OCI-LY1 (cell line): ENCODE results near the gene GJB3.

Experiments
- H2AFZ ChIP-seq: fragments of 200-600 bp; sonication (generic), shearing (Covaris generic); 2 replicates; pipeline ENCODE4 v1.6.0; 2014; ENCODE audit warnings: antibody characterized with exemption, mild to moderate bottlenecking, low read length
- H3F3A ChIP-seq: fragments of 200-600 bp; sonication (generic), shearing (Covaris generic); 2 replicates; pipeline ENCODE4 v1.6.0; 2014; ENCODE audit warnings: mild to moderate bottlenecking, antibody characterized with exemption, low read length, moderate library complexity; ENCODE audit not compliant: insufficient read depth
- H3K27ac ChIP-seq: fragments of 200-600 bp; sonication (generic); 2 replicates; pipeline ENCODE4 v1.5.1; 2014; ENCODE audit warnings: low read length, mixed run types, mild to moderate bottlenecking, low read depth; ENCODE audit not compliant: poor library complexity, severe bottlenecking
- H3K27me3 ChIP-seq: fragments of 200-600 bp; sonication (generic); 2 replicates; pipeline ENCODE4 v1.6.0; 2014; ENCODE audit warnings: antibody characterized with exemption, mild to moderate bottlenecking, low read length, moderate library complexity; ENCODE audit not compliant: insufficient read depth
- H3K36me3 ChIP-seq: fragments of 200-600 bp; sonication (generic); 2 replicates; pipeline ENCODE4 v1.6.1; 2014; ENCODE audit warnings: mild to moderate bottlenecking, antibody characterized with exemption, low read length, moderate library complexity, mixed read lengths; ENCODE audit not compliant: insufficient read depth
- H3K4me1 ChIP-seq: fragments of 200-600 bp; sonication (generic); 2 replicates; pipeline ENCODE4 v1.5.1; 2014; ENCODE audit warnings: mild to moderate bottlenecking, low read length, moderate library complexity; ENCODE audit not compliant: insufficient read depth, severe bottlenecking
- H3K4me2 ChIP-seq: fragments of 200-600 bp; sonication (generic), shearing (Covaris generic); 2 replicates; pipeline ENCODE4 v1.6.1; 2014; ENCODE audit warnings: low read length
- H3K4me3 ChIP-seq: fragments of 200-600 bp; sonication (generic); 2 replicates; pipeline ENCODE4 v1.5.1; 2014; ENCODE audit warnings: low read length, low read depth, mild to moderate bottlenecking, mixed read lengths; ENCODE audit not compliant: poor library complexity, severe bottlenecking
- H3K79me2 ChIP-seq: fragments of 200-600 bp; shearing (Covaris generic); 2 replicates; pipeline ENCODE4 v1.6.1; 2016; ENCODE audit warnings: mixed run types, low read length, mixed read lengths; ENCODE audit not compliant: insufficient read depth
- H3K9ac ChIP-seq: fragments of 200-600 bp; sonication (generic), shearing (Covaris generic); 2 replicates; pipeline ENCODE4 v1.6.1; 2014; ENCODE audit warnings: mild to moderate bottlenecking, low read length, mixed read lengths
- H3K9me2 ChIP-seq: fragments of 200-600 bp; sonication (generic), shearing (Covaris generic); 2 replicates; pipeline ENCODE4 v1.6.1; 2014; ENCODE audit warnings: low read depth, mild to moderate bottlenecking, low read length, mixed read lengths
- H3K9me3 ChIP-seq: fragments of 200-600 bp; shearing (Covaris generic); 2 replicates; pipeline ENCODE4 v1.6.1; 2014; ENCODE audit warnings: low read length, mixed read lengths
- H4K20me1 ChIP-seq: fragments of 200-600 bp; sonication (generic), shearing (Covaris generic); 2 replicates; pipeline ENCODE4 v1.6.0; 2016; ENCODE audit warnings: mild to moderate bottlenecking, low read length; ENCODE audit not compliant: insufficient read depth
- EZH2 ChIP-seq: fragments of 200-600 bp; sonication (generic), shearing (Covaris generic); IDR thresholded peaks from 2 replicates; pipeline ENCODE4 v1.8.0; 2017; ENCODE audit warnings: borderline replicate concordance, mixed run types, mild to moderate bottlenecking, antibody characterized with exemption, low read length, moderate library complexity, mixed read lengths
- TF ChIP-seq, protein P1 (sequence below): fragments of 200-600 bp; sonication (generic), shearing (Covaris generic); IDR thresholded peaks from 2 replicates; pipeline ENCODE4 v1.5.1; 2017; ENCODE audit warnings: mild to moderate bottlenecking, antibody characterized with exemption, low read length, moderate library complexity, mixed read lengths

The GJB3 gene

DNA sequence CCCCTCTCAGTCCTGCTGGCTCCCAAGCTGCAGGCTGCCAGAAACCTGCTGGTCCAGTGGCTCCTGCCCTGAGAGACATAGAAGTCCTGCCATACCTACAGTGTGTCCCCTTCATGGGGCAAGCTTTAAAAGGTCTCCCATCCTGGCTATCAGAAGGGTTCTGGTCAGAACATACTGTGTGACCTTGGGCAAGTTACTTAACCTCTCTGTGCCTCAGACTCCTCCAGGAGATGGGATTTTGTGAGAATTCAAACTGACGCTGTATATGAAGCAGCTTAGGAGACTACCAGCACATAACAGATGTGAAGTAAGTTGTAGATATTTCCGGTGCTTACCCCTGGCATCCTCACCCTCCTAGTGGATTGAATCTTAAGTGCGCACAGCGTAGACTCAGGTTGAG, 34.9 kb upstream of the GJB3 start:
- no peaks in the 10 kb centered on the region for H3K36me3 ChIP-seq
- no peaks in the 10 kb centered on the region for H4K20me1 ChIP-seq
- no peaks in the 10 kb centered on the region for H3F3A ChIP-seq
- no peak overlapping the region for H3K27ac ChIP-seq
- H3K4me1 ChIP-seq: no peaks in the 10 kb centered on the region
- H2AFZ ChIP-seq: no peak overlapping the region
- no peak overlapping the region for H3K4me3 ChIP-seq
- H3K9ac ChIP-seq: no peak overlapping the region
- no peak overlapping the region for H3K4me2 ChIP-seq
- no peaks in the 10 kb centered on the region for H3K9me2 ChIP-seq
- H3K9me3 ChIP-seq: no peaks in the 10 kb centered on the region
- TF ChIP-seq, protein P1, sequence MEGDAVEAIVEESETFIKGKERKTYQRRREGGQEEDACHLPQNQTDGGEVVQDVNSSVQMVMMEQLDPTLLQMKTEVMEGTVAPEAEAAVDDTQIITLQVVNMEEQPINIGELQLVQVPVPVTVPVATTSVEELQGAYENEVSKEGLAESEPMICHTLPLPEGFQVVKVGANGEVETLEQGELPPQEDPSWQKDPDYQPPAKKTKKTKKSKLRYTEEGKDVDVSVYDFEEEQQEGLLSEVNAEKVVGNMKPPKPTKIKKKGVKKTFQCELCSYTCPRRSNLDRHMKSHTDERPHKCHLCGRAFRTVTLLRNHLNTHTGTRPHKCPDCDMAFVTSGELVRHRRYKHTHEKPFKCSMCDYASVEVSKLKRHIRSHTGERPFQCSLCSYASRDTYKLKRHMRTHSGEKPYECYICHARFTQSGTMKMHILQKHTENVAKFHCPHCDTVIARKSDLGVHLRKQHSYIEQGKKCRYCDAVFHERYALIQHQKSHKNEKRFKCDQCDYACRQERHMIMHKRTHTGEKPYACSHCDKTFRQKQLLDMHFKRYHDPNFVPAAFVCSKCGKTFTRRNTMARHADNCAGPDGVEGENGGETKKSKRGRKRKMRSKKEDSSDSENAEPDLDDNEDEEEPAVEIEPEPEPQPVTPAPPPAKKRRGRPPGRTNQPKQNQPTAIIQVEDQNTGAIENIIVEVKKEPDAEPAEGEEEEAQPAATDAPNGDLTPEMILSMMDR: no peak
- no peak for TF ChIP-seq EZH2
- no peaks in the 10 kb centered on the region for H3K79me2 ChIP-seq
- H3K27me3 ChIP-seq: no peaks in the 10 kb centered on the region

DNA sequence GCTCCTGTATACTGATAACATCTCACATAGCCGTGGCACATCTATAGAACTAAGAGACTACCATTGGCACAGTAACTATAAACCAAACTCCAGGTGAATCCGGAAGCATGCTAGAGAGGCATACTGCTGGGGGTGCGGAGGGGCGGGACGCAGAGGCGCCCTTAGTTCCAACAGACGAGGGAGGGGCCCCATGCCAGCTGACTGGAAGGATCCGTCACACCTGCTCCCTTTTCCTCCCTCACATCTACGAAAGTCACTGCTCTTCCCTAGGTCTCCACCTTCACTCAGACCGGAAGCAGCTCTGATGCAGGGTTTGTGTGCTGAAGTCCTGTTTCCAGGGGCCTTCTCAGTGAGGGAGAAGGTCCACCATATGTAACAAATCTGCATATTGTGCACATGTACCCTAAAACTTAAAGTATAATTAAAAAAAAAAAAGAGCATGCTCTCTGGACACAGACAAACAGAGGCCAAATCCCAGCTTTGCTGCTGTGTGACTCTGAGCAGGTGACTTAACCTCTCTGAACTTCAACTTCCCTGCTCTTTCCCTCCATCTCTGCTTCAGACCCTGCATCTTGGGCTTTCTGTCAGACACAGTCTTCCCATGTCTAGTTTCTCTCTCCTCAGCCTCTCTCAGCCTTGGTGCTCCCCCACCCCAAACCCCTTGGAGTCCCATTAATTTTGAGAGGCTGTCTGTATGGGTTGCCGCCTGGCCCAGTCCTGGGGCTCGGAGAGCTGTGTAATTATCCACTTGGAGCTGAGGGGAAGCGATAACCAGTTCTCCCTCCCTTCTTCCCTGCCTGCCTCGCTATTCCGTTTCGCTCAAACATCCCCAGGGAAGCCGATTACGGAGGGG, 34.0 kb upstream of the GJB3 start:
- H3K9ac ChIP-seq: no peak overlapping the region
- H3K27ac ChIP-seq: no peak overlapping the region
- no peaks in the 10 kb centered on the region for H4K20me1 ChIP-seq
- H2AFZ ChIP-seq: no peak overlapping the region
- TF ChIP-seq, protein P1: no peak
- no peak for TF ChIP-seq EZH2
- no peaks in the 10 kb centered on the region for H3K27me3 ChIP-seq
- no peaks in the 10 kb centered on the region for H3K4me1 ChIP-seq
- H3F3A ChIP-seq: no peaks in the 10 kb centered on the region
- H3K79me2 ChIP-seq: no peaks in the 10 kb centered on the region
- no peak overlapping the region for H3K4me2 ChIP-seq
- no peak overlapping the region for H3K4me3 ChIP-seq
- H3K9me3 ChIP-seq: no peaks in the 10 kb centered on the region
- H3K9me2 ChIP-seq: no peaks in the 10 kb centered on the region
- H3K36me3 ChIP-seq: no peaks in the 10 kb centered on the region

DNA sequence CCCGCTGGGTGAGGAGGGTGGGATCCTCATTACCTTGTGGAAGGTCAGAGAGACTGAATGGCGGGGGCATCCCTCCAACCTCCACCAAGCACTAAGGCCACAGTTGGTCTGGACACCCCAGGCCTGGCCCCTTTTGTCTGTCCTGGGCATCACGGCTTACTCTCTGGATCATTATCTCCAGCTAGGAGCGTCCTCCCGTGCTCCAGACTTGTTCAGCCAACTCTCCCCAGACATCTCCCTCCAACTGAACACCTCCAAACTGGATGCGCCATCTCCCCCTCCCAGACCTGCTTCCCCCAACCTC, 33.4 kb upstream of the GJB3 start:
- no peak overlapping the region for H3K9ac ChIP-seq
- H3K4me2 ChIP-seq: no peak overlapping the region
- no peaks in the 10 kb centered on the region for H4K20me1 ChIP-seq
- H3K36me3 ChIP-seq: no peaks in the 10 kb centered on the region
- no peak overlapping the region for H3K27ac ChIP-seq
- H3K79me2 ChIP-seq: no peaks in the 10 kb centered on the region
- H3F3A ChIP-seq: no peaks in the 10 kb centered on the region
- no peaks in the 10 kb centered on the region for H3K4me1 ChIP-seq
- H3K9me3 ChIP-seq: no peaks in the 10 kb centered on the region
- H3K27me3 ChIP-seq: no peaks in the 10 kb centered on the region
- no peak overlapping the region for H3K4me3 ChIP-seq
- no peaks in the 10 kb centered on the region for H3K9me2 ChIP-seq
- TF ChIP-seq EZH2: no peak
- TF ChIP-seq, protein P1: no peak
- no peak overlapping the region for H2AFZ ChIP-seq
